Tibial nerve (tissue), 3 donors: Measurements from ENCODE around the gene FIGLA.

Experiments
- POLR2A ChIP-seq, 2 donors: fragments of 450-650 bp; IDR thresholded peaks; one replicate each; pipeline ENCODE4 v1.6.1; 2017; ENCODE audit warnings: antibody characterized with exemption in 2 of 2, mild to moderate bottlenecking in 2 of 2, moderate library complexity in 2 of 2
- TF ChIP-seq, protein P1 (sequence below), 5 experiments: fragments of 200-600 bp in 3 of 5; fragments of 450-650 bp in 2 of 5; sonication (generic) in 3 of 5; IDR thresholded peaks; one replicate each; pipeline ENCODE4 v1.5.1; 2016 to 2019; ENCODE audit warnings: antibody characterized with exemption in 5 of 5, mild to moderate bottlenecking in 3 of 5, moderate library complexity in 2 of 5

- TF ChIP-seq, protein P1, sequence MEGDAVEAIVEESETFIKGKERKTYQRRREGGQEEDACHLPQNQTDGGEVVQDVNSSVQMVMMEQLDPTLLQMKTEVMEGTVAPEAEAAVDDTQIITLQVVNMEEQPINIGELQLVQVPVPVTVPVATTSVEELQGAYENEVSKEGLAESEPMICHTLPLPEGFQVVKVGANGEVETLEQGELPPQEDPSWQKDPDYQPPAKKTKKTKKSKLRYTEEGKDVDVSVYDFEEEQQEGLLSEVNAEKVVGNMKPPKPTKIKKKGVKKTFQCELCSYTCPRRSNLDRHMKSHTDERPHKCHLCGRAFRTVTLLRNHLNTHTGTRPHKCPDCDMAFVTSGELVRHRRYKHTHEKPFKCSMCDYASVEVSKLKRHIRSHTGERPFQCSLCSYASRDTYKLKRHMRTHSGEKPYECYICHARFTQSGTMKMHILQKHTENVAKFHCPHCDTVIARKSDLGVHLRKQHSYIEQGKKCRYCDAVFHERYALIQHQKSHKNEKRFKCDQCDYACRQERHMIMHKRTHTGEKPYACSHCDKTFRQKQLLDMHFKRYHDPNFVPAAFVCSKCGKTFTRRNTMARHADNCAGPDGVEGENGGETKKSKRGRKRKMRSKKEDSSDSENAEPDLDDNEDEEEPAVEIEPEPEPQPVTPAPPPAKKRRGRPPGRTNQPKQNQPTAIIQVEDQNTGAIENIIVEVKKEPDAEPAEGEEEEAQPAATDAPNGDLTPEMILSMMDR (IDR thresholded peaks at IDR 0.05): no peak
- TF ChIP-seq POLR2A (IDR thresholded peaks at IDR 0.05): no peak
Observed at GRCh38 chr2:70768590-70769085, 21.8 kb downstream of the FIGLA start.
